Muscle layer of colon (tissue), 2 donors: ENCODE measurements around the gene SLC12A8.

Experiments
- H3K27ac ChIP-seq: one replicate; pipeline ENCODE4 v1.7.0; 2013; ENCODE audit warnings: low read depth, mild to moderate bottlenecking, low read length, moderate library complexity
- H3K27me3 ChIP-seq, 2 donors: one replicate each; pipeline ENCODE4 v1.7.0; 2013; ENCODE audit warnings: low read length in 2 of 2, mild to moderate bottlenecking in 2 of 2; ENCODE audit not compliant: insufficient read depth in 2 of 2, control insufficient read depth in 1 of 2
- H3K36me3 ChIP-seq: one replicate; pipeline ENCODE4 v1.7.0; 2013; ENCODE audit warnings: mild to moderate bottlenecking, low read length; ENCODE audit not compliant: insufficient read depth
- H3K4me1 ChIP-seq: one replicate; pipeline ENCODE4 v1.7.0; 2013; ENCODE audit warnings: mild to moderate bottlenecking, low read length; ENCODE audit not compliant: insufficient read depth
- H3K4me3 ChIP-seq, 2 donors: one replicate each; pipeline ENCODE4 v1.7.0; 2013; ENCODE audit warnings: low read length in 2 of 2, low read depth in 1 of 2, mild to moderate bottlenecking in 1 of 2, moderate library complexity in 1 of 2
- H3K9ac ChIP-seq: one replicate; pipeline ENCODE4 v1.7.0; 2013; ENCODE audit warnings: low read length
- H3K9me3 ChIP-seq: one replicate; pipeline ENCODE4 v1.7.0; 2013; ENCODE audit warnings: mild to moderate bottlenecking, low read length
- donor health status: abdominal sarcoma.
- donor health status: Adenocarcinoma of cecum.

The SLC12A8 gene

GRCh38 chr3:125163739-125164601 lies 48.6 kb downstream of the SLC12A8 start:
- Histone ChIP-seq H3K4me1 (peaks cover 5% of the 10 kb centered on the region), H3K9me3 (no peaks in the 10 kb centered on the region), H3K27ac (no peak overlapping the region), H3K27me3 (no peaks in the 10 kb centered on the region), H3K4me3 (no peak overlapping the region), H3K36me3 (no peaks in the 10 kb centered on the region), H3K9ac (no peak overlapping the region)

DNA sequence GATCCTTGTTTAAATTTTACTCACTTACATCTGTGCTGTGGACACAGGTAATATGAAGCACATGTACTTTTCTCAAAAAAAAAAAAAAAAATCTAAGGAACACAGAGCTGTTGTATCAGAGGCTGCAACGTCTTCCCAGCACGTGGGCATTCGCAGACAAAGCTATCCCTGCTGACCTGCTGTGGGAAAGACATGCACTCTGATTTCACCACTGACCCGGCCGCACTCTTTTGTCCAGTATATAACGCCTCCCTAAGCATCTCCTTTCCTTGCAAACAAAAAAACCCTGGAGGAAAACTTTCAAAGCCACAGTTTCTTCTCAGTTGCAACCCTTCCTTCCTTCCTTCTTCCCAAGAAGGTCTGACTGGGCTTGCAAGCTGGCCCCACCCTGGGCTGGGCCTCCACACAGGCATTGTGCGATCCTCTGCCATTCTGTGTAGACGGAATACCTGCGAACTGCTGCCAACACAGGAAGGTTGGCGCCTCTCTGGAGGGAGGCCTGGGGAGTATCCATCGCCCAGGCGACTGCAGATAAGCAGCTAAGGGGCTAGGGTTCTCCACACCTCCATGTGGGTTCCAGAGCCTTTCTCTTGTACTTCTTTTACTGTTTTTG lies 50.8 kb downstream of the SLC12A8 start:
- Histone ChIP-seq H3K27ac (no peak overlapping the region), H3K4me3 (no peak overlapping the region), H3K9ac (no peak overlapping the region), H3K27me3 (no peaks in the 10 kb centered on the region), H3K9me3 (no peaks in the 10 kb centered on the region), H3K36me3 (no peaks in the 10 kb centered on the region), H3K4me1 (peaks cover 5% of the 10 kb centered on the region)

GRCh38 chr3:125160606-125161371 lies 51.8 kb downstream of the SLC12A8 start:
- H3K9ac ChIP-seq = no peak overlapping the region
- no peaks in the 10 kb centered on the region for H3K9me3 ChIP-seq
- H3K27me3 ChIP-seq = no peaks in the 10 kb centered on the region
- no peak overlapping the region for H3K4me3 ChIP-seq
- no peak overlapping the region for H3K27ac ChIP-seq
- H3K36me3 ChIP-seq = no peaks in the 10 kb centered on the region
- peaks cover 5% of the 10 kb centered on the region for H3K4me1 ChIP-seq

DNA sequence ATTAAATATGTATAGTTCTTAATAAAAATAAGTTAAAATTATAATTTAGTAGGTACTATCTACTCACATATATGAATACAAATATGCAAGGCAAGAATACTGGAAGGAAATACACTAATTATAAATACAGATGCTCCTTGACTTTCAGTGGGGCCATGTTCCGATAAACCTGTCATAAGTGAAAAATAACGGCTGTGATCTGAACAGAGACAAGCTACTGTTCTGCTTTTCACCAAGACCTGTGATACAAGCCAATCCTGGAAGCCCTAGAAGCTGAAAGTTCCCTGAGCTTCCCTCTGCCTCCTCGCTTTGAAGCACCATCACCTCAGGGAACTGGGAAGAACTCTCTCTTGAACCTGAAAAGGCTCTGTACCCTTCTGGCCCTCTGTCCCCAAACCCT lies 55.4 kb downstream of the SLC12A8 start:
- H3K27ac ChIP-seq = no peak overlapping the region
- H3K4me3 ChIP-seq = no peak overlapping the region
- H3K36me3 ChIP-seq = no peaks in the 10 kb centered on the region
- H3K9me3 ChIP-seq = no peaks in the 10 kb centered on the region
- no peaks in the 10 kb centered on the region for H3K27me3 ChIP-seq
- H3K4me1 ChIP-seq = peaks cover 5% of the 10 kb centered on the region
- no peak overlapping the region for H3K9ac ChIP-seq

DNA sequence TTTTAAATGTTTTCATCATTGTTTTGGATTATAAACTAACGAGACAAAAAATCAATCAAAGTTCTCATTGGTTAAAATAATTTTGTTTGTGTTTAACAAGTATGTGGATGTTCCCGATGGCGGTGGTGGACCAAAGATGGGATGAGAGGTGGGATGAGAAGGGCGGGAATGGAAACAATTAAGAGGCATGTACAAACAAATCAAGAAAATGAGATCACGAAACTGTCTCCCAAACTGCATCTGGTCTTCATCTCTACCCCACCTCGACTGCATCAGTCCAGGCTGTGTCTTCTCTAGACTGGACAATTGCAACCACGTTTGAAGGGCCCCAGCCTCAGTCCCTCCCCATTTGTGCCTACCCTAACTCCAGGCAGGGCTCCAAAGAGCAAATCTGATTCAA lies 56.1 kb downstream of the SLC12A8 start:
- no peak overlapping the region for H3K27ac ChIP-seq
- no peaks in the 10 kb centered on the region for H3K36me3 ChIP-seq

GRCh38 chr3:125154800-125155269 lies 57.7 kb downstream of the SLC12A8 start:
- Histone ChIP-seq H3K9ac (no peak overlapping the region), H3K27me3 (no peaks in the 10 kb centered on the region), H3K4me3 (no peak overlapping the region), H3K9me3 (no peaks in the 10 kb centered on the region), H3K27ac (no peak overlapping the region), H3K36me3 (no peaks in the 10 kb centered on the region), H3K4me1 (no peaks in the 10 kb centered on the region)

More for the DNA sequence above, 56.1 kb downstream of the SLC12A8 start:
- H3K9me3 ChIP-seq = no peaks in the 10 kb centered on the region
- no peak overlapping the region for H3K4me3 ChIP-seq
- no peaks in the 10 kb centered on the region for H3K27me3 ChIP-seq
- H3K4me1 ChIP-seq = peaks cover 5% of the 10 kb centered on the region
- H3K9ac ChIP-seq = no peak overlapping the region

DNA sequence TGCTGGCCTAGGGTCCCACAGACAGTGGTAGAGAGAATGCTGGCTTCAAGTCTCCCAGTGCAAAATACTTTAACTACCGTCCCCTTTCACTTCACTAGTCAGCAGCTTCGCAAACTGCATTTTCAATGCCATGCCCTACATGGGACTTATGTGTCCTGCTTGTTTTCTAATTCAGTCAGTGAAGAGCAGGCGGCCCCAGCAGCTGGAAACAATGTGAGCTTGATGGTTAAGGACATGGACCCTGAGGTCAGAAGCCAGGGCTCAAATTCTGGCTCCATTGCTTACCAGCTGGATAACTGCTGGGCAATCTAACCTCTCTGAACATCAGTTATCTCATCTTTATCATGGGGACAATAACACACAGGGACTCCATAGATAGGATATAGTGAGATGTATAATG lies 58.4 kb downstream of the SLC12A8 start:
- H3K27me3 ChIP-seq = no peaks in the 10 kb centered on the region
- H3K27ac ChIP-seq = no peak overlapping the region
- no peak overlapping the region for H3K4me3 ChIP-seq
- no peak overlapping the region for H3K9ac ChIP-seq
- no peaks in the 10 kb centered on the region for H3K36me3 ChIP-seq
- no peaks in the 10 kb centered on the region for H3K4me1 ChIP-seq
- H3K9me3 ChIP-seq = no peaks in the 10 kb centered on the region

DNA sequence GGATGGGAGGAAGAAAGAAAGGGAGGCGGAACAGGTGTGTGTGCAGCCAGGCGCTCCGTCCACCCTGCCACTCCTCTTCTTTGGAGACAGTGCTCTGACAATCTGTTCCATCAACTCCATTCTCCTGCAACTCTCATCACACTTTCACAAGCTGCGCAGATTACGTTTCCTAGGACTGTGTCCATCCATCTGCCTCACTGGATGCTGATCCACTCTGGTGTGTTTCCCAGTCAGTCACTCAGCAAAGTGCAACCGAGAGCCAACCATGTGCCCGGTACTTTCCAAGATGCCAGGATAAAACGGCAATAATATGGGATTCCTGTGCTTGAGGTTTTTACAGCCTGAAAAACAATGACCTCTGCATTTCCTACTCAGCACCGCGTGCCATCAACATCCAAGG lies 59.6 kb downstream of the SLC12A8 start:
- Histone ChIP-seq H3K27me3 (no peaks in the 10 kb centered on the region), H3K4me1 (peaks cover 8% of the 10 kb centered on the region), H3K27ac (no peak overlapping the region), H3K9me3 (no peaks in the 10 kb centered on the region), H3K9ac (no peak overlapping the region), H3K4me3 (no peak overlapping the region), H3K36me3 (no peaks in the 10 kb centered on the region)

- Histone ChIP-seq H3K4me3 (no peak overlapping the region), H3K4me1 (peaks cover 11% of the 10 kb centered on the region), H3K27me3 (no peaks in the 10 kb centered on the region), H3K9ac (no peak overlapping the region), H3K9me3 (no peaks in the 10 kb centered on the region), H3K36me3 (no peaks in the 10 kb centered on the region), H3K27ac (no peak overlapping the region)
Measured at GRCh38 chr3:125151916-125152315, 60.6 kb downstream of the SLC12A8 start.

GRCh38 chr3:125151442-125151817 lies 61.1 kb downstream of the SLC12A8 start:
- no peaks in the 10 kb centered on the region for H3K36me3 ChIP-seq
- H3K4me3 ChIP-seq = no peak overlapping the region
- H3K9me3 ChIP-seq = no peaks in the 10 kb centered on the region
- peaks cover 11% of the 10 kb centered on the region for H3K4me1 ChIP-seq
- H3K27ac ChIP-seq = no peak overlapping the region
- H3K9ac ChIP-seq = no peak overlapping the region
- H3K27me3 ChIP-seq = no peaks in the 10 kb centered on the region
